Thoracic aorta (tissue), 2 donors: ENCODE data around the gene CRAMP1. TPM values are rescaled to one million over a fixed set of nuclear protein-coding genes. Genes with fewer than 3 reads are reported as not detected.

ENCODE experiments used
- ATAC-seq: fragments of 150-250 bp; one replicate; pipeline ENCODE4 v1.8.0; 2017; ENCODE audit warnings: low read depth; ENCODE audit not compliant: insufficient number of reproducible peaks, low FRiP score
- DNase-seq: peaks from one replicate; pipeline ENCODE4 v3.0.0-alpha.2; 2020; ENCODE audit warnings: low spot score
- H3K27ac ChIP-seq, 2 donors: fragments of 200-600 bp; sonication (generic); 1 replicate in 1 of 2; 2 replicates in 1 of 2; pipeline ENCODE4 v1.5.1; 2016; ENCODE audit warnings: mild to moderate bottlenecking in 2 of 2, moderate library complexity in 2 of 2
- H3K27me3 ChIP-seq: fragments of 200-600 bp; sonication (generic); replicated peaks from 2 replicates; pipeline ENCODE4 v1.6.0; 2016; ENCODE audit warnings: mild to moderate bottlenecking; ENCODE audit not compliant: insufficient read depth
- H3K36me3 ChIP-seq: fragments of 200-600 bp; sonication (generic); one replicate; pipeline ENCODE4 v1.5.1; 2016
- H3K4me1 ChIP-seq, 2 donors: fragments of 200-600 bp; sonication (generic); 1 replicate in 1 of 2; 2 replicates in 1 of 2; pipeline versions ENCODE4 v1.5.1 to v1.6.0; 2016; ENCODE audit warnings: low read depth in 2 of 2, mild to moderate bottlenecking in 1 of 2; ENCODE audit not compliant: control insufficient read depth in 1 of 2
- H3K4me3 ChIP-seq: fragments of 200-600 bp; sonication (generic); 2 replicates; pipeline ENCODE4 v1.5.1; 2016; ENCODE audit warnings: mild to moderate bottlenecking
- H3K9me3 ChIP-seq: fragments of 200-600 bp; sonication (generic); 2 replicates; pipeline ENCODE4 v1.5.1; 2016
- CTCF ChIP-seq: fragments of 200-600 bp; sonication (generic); IDR thresholded peaks from one replicate; pipeline ENCODE4 v1.5.1; 2019; ENCODE audit warnings: antibody characterized with exemption
- total RNA-seq, 2 donors: library from RNA; depleted of rRNA; stranded (reverse); fragments of >200 nt; gene quantifications; one replicate each; pipeline versions ENCODE4 v1.1.0 to v1.2.3, GENCODE V29; 2016

CRAMP1 gene
- total RNA-seq, 2 donors from 2014 or later: 15.0 to 21.4 TPM

- peak overlapping the region; percentile 63 to 79 for H3K27ac ChIP-seq
- H3K9me3 ChIP-seq: no peaks in the 10 kb centered on the region
- ATAC-seq: no peak
- H3K4me3 ChIP-seq: peak overlapping the region; percentile 93
- no peak for DNase-seq
- H3K36me3 ChIP-seq: no peaks in the 10 kb centered on the region
- no peak for TF ChIP-seq CTCF
- H3K27me3 ChIP-seq: no peaks in the 10 kb centered on the region
- peaks cover 25 to 39% of the 10 kb centered on the region in 2 donors for H3K4me1 ChIP-seq
These were observed 1.7 kb downstream of the CRAMP1 start for GRCh38 chr16:1613728-1614455.

- Histone ChIP-seq H3K27me3 (no peaks in the 10 kb centered on the region), H3K9me3 (no peaks in the 10 kb centered on the region), H3K36me3 (no peaks in the 10 kb centered on the region), H3K27ac (peak overlapping the region; percentile 56 to 66), H3K4me3 (peak overlapping the region; percentile 79), H3K4me1 (peaks cover 25 to 39% of the 10 kb centered on the region in 2 donors)
- DNase-seq: no peak
- TF ChIP-seq CTCF: no peak
- no peak for ATAC-seq
These were observed 2.4 kb downstream of the CRAMP1 start for GRCh38 chr16:1614456-1615102.

GRCh38 chr16:1615761-1616160, 3.6 kb downstream of the CRAMP1 start:
- H3K36me3 ChIP-seq: peaks cover 2% of the 10 kb centered on the region
- no peak for TF ChIP-seq CTCF
- no peak overlapping the region for H3K27ac ChIP-seq
- H3K4me1 ChIP-seq: peaks cover 25 to 38% of the 10 kb centered on the region in 2 donors
- DNase-seq (no peak), ATAC-seq (no peak)
- H3K27me3 ChIP-seq: no peaks in the 10 kb centered on the region
- no peak overlapping the region for H3K4me3 ChIP-seq
- no peaks in the 10 kb centered on the region for H3K9me3 ChIP-seq

GRCh38 chr16:1619976-1620375, 7.8 kb downstream of the CRAMP1 start:
- ATAC-seq (no peak), DNase-seq (no peak)
- H3K9me3 ChIP-seq: no peaks in the 10 kb centered on the region
- H3K27ac ChIP-seq: no peak overlapping the region
- H3K27me3 ChIP-seq: no peaks in the 10 kb centered on the region
- no peak overlapping the region for H3K4me3 ChIP-seq
- TF ChIP-seq CTCF: no peak
- H3K4me1 ChIP-seq: peaks cover 8 to 12% of the 10 kb centered on the region in 2 donors
- peaks cover 3% of the 10 kb centered on the region for H3K36me3 ChIP-seq

GRCh38 chr16:1620391-1620790, 8.2 kb downstream of the CRAMP1 start:
- no peak for TF ChIP-seq CTCF
- H3K27ac ChIP-seq: no peak overlapping the region
- no peaks in the 10 kb centered on the region for H3K9me3 ChIP-seq
- peaks cover 3% of the 10 kb centered on the region for H3K36me3 ChIP-seq
- H3K4me1 ChIP-seq: peaks cover 4 to 8% of the 10 kb centered on the region in 2 donors
- DNase-seq (no peak), ATAC-seq (no peak)
- H3K4me3 ChIP-seq: no peak overlapping the region
- H3K27me3 ChIP-seq: no peaks in the 10 kb centered on the region
